Measurements from ENCODE around the gene TMEM87B. TPM values are rescaled to one million over a fixed set of nuclear protein-coding genes. Genes with fewer than 3 reads are reported as not detected.
"Not testable (repeated sequence)": the region's sequence is repeated elsewhere in the genome, so short reads cannot be mapped to it uniquely, and the experiment has no call there.

Gene TMEM87B
- total RNA-seq, 1 donor, result 112 TPM

- TF ChIP-seq CTCF (IDR thresholded peaks at IDR 0.05; ENCODE audit: insufficient read depth, low read depth, low read length), result no peak
- no peak overlapping the region for H3K4me3 ChIP-seq (ENCODE audit: low read depth, low read length)
- no peak for DNase-seq (ENCODE audit: low read depth)
These were observed 7.8 kb downstream of the TMEM87B start for GRCh38 chr2:112062894-112063293.

- no peak overlapping the region for H3K4me3 ChIP-seq (ENCODE audit: low read depth, low read length)
- DNase-seq (ENCODE audit: low read depth), result peak; percentile 55
These were observed 10.4 kb downstream of the TMEM87B start for GRCh38 chr2:112065486-112065885.

GRCh38 chr2:112065966-112066365 lies 10.9 kb downstream of the TMEM87B start:
- no peak for TF ChIP-seq CTCF (IDR thresholded peaks at IDR 0.05; ENCODE audit: insufficient read depth, low read depth, low read length)
- DNase-seq (ENCODE audit: low read depth), result peak; percentile 81
- H3K4me3 ChIP-seq (ENCODE audit: low read depth, low read length), result no peak overlapping the region

More at GRCh38 chr2:112065486-112065885, 10.4 kb downstream of the TMEM87B start:
- TF ChIP-seq CTCF (IDR thresholded peaks at IDR 0.05; ENCODE audit: insufficient read depth, low read depth, low read length), result no peak

- DNase-seq (ENCODE audit: low read depth); H3K4me3 ChIP-seq (ENCODE audit: low read depth, low read length): not testable (repeated sequence)
These were observed 14.7 kb downstream of the TMEM87B start for GRCh38 chr2:112069794-112070193.

GRCh38 chr2:112073875-112074274 lies 18.8 kb downstream of the TMEM87B start:
- TF ChIP-seq CTCF (IDR thresholded peaks at IDR 0.05; ENCODE audit: insufficient read depth, low read depth, low read length), result no peak
- no peak for DNase-seq (ENCODE audit: low read depth)

GRCh38 chr2:112074506-112074905 lies 19.4 kb downstream of the TMEM87B start:
- DNase-seq (ENCODE audit: low read depth), result no peak
- TF ChIP-seq CTCF (IDR thresholded peaks at IDR 0.05; ENCODE audit: insufficient read depth, low read depth, low read length), result no peak

More at GRCh38 chr2:112073875-112074274, 18.8 kb downstream of the TMEM87B start:
- no peak overlapping the region for H3K4me3 ChIP-seq (ENCODE audit: low read depth, low read length)

GRCh38 chr2:112075490-112076260 lies 20.6 kb downstream of the TMEM87B start:
- no peak for DNase-seq (ENCODE audit: low read depth)
- no peak for TF ChIP-seq CTCF (IDR thresholded peaks at IDR 0.05; ENCODE audit: insufficient read depth, low read depth, low read length)
- no peak overlapping the region for H3K4me3 ChIP-seq (ENCODE audit: low read depth, low read length)

More at GRCh38 chr2:112074506-112074905, 19.4 kb downstream of the TMEM87B start:
- H3K4me3 ChIP-seq (ENCODE audit: low read depth, low read length), result no peak overlapping the region
